Stimulated activated CD4-positive, alpha-beta T cell treated with anti-CD3 and anti-CD28 coated beads, Interleukin-1b, Interleukin-23, amount 100 ng/mL, for 48 hours (primary cell): Measurements from ENCODE around the gene DDX1.
"Not testable (repeated sequence)": the region's sequence is repeated elsewhere in the genome, so short reads cannot be mapped to it uniquely, and the experiment has no call there.

ENCODE experiments used
- DNase-seq: peaks from one replicate; pipeline ENCODE4 v3.0.0-alpha.2; 2020

The DDX1 gene

GRCh38 chr2:15591692-15592463, at the start of gene DDX1:
DDX1 (plus strand) TSS chr2:15591868; CDS start chr2:15591934, 66 bp downstream.
- DNase-seq: peak; percentile 88

GRCh38 chr2:15542269-15542668, 49.4 kb upstream of the DDX1 start:
- DNase-seq: not testable (repeated sequence)

GRCh38 chr2:15543053-15543452, 48.6 kb upstream of the DDX1 start:
- DNase-seq: no peak

- no peak for DNase-seq
Observed at GRCh38 chr2:15543541-15543940, 48.1 kb upstream of the DDX1 start.

GRCh38 chr2:15544227-15544626, 47.4 kb upstream of the DDX1 start:
- DNase-seq: no peak

GRCh38 chr2:15546297-15547098, 45.2 kb upstream of the DDX1 start:
- DNase-seq: no peak

DNA sequence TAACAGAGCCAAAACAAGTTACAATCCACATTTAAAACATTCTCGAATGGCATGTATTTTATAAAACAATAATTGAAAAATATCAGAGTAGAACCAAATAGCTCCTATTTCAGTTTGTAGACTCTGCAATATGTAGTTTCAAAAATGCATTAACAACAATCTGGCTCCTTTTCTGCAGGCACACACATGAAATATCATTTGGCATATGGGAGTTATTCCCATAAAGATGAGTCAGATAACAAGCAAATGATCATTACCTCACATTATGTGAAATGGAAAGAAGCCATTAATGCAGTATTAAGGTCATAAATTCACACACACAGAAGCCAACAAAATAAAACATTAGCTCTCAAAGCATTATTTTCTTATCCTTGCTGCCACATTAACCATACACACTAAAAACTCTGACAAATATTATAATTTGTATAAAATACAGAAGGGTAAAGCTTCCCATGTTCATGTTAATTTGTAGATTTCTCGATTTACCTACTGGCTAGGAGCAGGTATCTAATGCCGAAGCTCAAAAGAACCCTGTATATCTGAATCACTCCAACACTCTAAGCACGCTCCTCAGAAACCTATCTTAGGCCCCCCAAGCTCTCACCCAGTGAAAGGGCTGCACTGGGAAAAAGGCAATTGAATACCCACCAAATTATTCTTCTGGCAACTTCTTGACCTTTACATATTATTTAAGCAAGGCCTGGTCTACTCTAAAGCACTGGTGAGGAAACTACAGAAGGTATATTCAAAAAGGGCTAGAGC, 44.4 kb upstream of the DDX1 start:
- no peak for DNase-seq

- no peak for DNase-seq
Observed at GRCh38 chr2:15548974-15549373, 42.7 kb upstream of the DDX1 start.

- no peak for DNase-seq
Observed at GRCh38 chr2:15553519-15553918, 38.1 kb upstream of the DDX1 start.

GRCh38 chr2:15553951-15554350, 37.7 kb upstream of the DDX1 start:
- DNase-seq: no peak

- DNase-seq: no peak
Observed at GRCh38 chr2:15554525-15555218, 37.0 kb upstream of the DDX1 start.

- no peak for DNase-seq
Observed at GRCh38 chr2:15555760-15556193, 35.9 kb upstream of the DDX1 start.

DNA sequence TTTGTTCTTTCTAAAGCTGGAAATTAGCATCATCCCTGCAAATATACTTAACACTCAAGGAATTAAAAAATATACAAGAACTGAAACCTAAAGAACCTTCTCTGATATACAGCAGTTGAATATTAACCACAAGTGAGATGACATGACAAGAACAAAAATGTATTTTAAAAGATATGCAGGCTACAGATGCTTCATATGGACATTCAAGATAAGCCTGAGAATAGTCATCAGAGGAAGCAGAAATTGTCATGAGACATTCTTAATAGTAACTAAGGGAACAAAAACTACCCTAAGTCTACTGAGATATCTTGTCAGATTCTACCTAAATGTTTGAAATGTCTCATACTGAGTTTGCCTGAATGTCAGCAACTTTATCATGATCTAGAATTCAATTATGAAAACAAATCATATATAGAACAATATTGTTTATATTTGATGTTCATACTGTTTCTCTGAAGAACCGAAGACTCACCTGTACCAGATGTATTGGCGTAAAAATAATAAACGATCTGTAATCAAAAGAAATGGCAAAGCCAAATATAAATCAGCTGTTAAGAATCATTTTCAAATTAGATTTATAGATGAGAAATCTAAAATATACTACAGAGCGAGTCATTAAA, 35.2 kb upstream of the DDX1 start:
- DNase-seq: no peak

DNA sequence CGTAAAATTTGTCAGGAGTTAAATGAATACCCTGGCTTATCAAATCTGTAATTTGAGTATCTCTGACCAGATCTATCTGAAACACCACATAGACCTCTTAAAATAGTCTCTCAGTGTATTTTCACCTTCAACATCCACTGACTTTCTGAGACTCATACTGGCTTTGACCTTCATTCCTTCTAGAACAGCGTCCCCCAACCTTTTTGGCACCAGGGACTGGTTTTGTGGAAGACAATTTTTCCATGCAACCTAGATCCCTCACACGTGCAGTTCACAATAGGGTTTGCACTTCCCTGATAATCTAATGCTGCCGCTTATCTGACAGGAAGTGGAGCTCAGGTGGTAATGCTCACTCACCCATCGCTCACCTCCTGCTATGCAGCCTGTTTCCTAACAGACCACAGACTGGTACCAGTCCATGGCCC, 33.8 kb upstream of the DDX1 start:
- DNase-seq: no peak

DNA sequence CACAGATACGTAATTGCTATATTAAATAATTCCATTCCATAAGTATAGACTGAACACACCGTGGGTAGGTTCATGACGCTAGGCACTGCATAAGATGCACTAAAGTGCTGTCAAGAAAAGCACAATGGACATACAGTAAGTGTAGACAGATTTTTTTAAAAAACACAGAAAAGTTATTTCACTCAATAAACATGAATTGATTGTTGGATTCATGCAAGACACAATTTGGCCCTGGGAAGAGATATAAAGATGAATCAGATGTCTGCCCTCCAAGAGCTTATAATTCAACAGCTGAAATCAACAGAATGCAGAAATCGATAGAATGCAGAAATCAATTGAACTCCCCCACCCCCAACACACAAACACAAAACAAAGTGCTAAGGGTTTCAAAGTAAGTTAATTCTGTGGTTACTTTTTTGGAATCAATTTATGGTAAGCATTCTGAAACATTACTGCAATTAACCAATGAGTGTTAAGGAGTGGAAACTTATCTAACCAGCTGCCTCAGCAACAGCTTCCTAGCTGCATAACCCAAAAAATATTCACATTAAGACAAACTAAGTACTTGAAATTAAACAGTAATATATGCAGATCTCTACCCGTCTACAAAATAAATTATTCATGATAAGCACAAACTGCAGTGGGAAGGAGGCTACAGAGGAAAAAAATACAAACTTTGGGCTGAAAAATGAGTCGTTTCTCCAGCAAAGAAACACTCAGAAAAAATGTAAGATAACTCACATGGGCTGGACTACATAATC, 32.1 kb upstream of the DDX1 start:
- no peak for DNase-seq

GRCh38 chr2:15560140-15560987, 31.3 kb upstream of the DDX1 start:
- peak; percentile 5 for DNase-seq

- peak; percentile 76 for DNase-seq
Observed at GRCh38 chr2:15560988-15561573, 30.6 kb upstream of the DDX1 start, which contains the start of gene NBAS. NBAS (minus strand) TSS chr2:15561334; CDS start chr2:15561304, 30 bp downstream.

GRCh38 chr2:15561574-15562344, 29.9 kb upstream of the DDX1 start:
- DNase-seq: peak; percentile 35
